Naive thymus-derived CD4-positive, alpha-beta T cell (primary cell): ENCODE measurements around the gene PLEKHH2. TPM values are rescaled to one million over a fixed set of nuclear protein-coding genes. Genes with fewer than 3 reads are reported as not detected.

Experiments
- ATAC-seq: fragments of 150-1000 bp; cut with Tn5 transposase; 2 replicates; pipeline ENCODE4 v1.10.0; 2021; ENCODE audit warnings: mild to moderate bottlenecking, moderate library complexity
- CTCF ChIA-PET: fragments of 350-600 bp; sonication (Branson Sonifier 250); formaldehyde crosslinking; loops from one replicate; lab custom pipeline; 2021; ENCODE audit warnings: antibody characterized with exemption; lab: Charles Lee
- POLR2A ChIA-PET: fragments of 350-600 bp; sonication (Branson Sonifier 250); formaldehyde crosslinking; loops from one replicate; lab custom pipeline; 2021; ENCODE audit warnings: antibody characterized with exemption, inconsistent platforms; lab: Charles Lee
- DNase-seq, 9 donors: peaks; one replicate each; pipeline versions ENCODE4 v3.0.0 to v3.0.0-alpha.2; 2020 to 2022; ENCODE audit warnings: mixed read lengths in 1 of 9
- H3K27ac ChIP-seq: one replicate; pipeline ENCODE4 v1.7.0; 2013; ENCODE audit warnings: mild to moderate bottlenecking, low read depth, low read length, moderate library complexity
- H3K27me3 ChIP-seq, 2 donors: one replicate each; pipeline ENCODE4 v1.7.0; 2013; ENCODE audit warnings: low read length in 2 of 2, mild to moderate bottlenecking in 2 of 2, moderate library complexity in 2 of 2; ENCODE audit not compliant: control insufficient read depth in 2 of 2, insufficient read depth in 2 of 2
- H3K36me3 ChIP-seq, 3 experiments: 1 replicate in 2 of 3; 2 replicates in 1 of 3; pipeline ENCODE4 v1.7.0; 2013; ENCODE audit warnings: low read length in 3 of 3, mild to moderate bottlenecking in 3 of 3, moderate library complexity in 1 of 3; ENCODE audit not compliant: insufficient read depth in 3 of 3, control insufficient read depth in 2 of 3
- H3K4me1 ChIP-seq, 2 donors: one replicate each; pipeline ENCODE4 v1.7.0; 2013; ENCODE audit warnings: low read length in 2 of 2, mild to moderate bottlenecking in 2 of 2, moderate library complexity in 1 of 2; ENCODE audit not compliant: control insufficient read depth in 2 of 2, insufficient read depth in 2 of 2
- H3K4me3 ChIP-seq: 2 replicates; pipeline ENCODE4 v1.7.0; 2013; ENCODE audit warnings: mild to moderate bottlenecking, low read length
- H3K9me3 ChIP-seq, 3 experiments: 1 replicate in 2 of 3; 2 replicates in 1 of 3; pipeline ENCODE4 v1.7.0; 2013; ENCODE audit warnings: low read length in 3 of 3; ENCODE audit not compliant: control insufficient read depth in 2 of 3
- H3K27ac Mint-ChIP-seq, 9 donors: one replicate each; pipeline ENCODE4 v1.8.0; 2020 to 2022; ENCODE audit warnings: mixed read lengths in 9 of 9, mild to moderate bottlenecking in 8 of 9, moderate library complexity in 5 of 9, inconsistent platforms in 2 of 9
- H3K27me3 Mint-ChIP-seq, 5 donors: one replicate each; pipeline ENCODE4 v1.8.0; 2021 to 2022; ENCODE audit warnings: mixed read lengths in 5 of 5, mild to moderate bottlenecking in 1 of 5
- H3K36me3 Mint-ChIP-seq, 5 donors: one replicate each; pipeline ENCODE4 v1.8.0; 2020 to 2022; ENCODE audit warnings: mixed read lengths in 5 of 5, mild to moderate bottlenecking in 3 of 5, inconsistent platforms in 1 of 5
- H3K4me1 Mint-ChIP-seq, 7 donors: one replicate each; pipeline ENCODE4 v1.8.0; 2020 to 2022; ENCODE audit warnings: mixed read lengths in 7 of 7, mild to moderate bottlenecking in 3 of 7, inconsistent platforms in 1 of 7
- H3K4me3 Mint-ChIP-seq, 10 donors: one replicate each; pipeline ENCODE4 v1.8.0; 2020 to 2022; ENCODE audit warnings: mild to moderate bottlenecking in 10 of 10, mixed read lengths in 10 of 10, moderate library complexity in 6 of 10, inconsistent platforms in 2 of 10
- H3K9me3 Mint-ChIP-seq, 11 donors: one replicate each; pipeline ENCODE4 v1.8.0; 2020 to 2022; ENCODE audit warnings: mixed read lengths in 11 of 11, mild to moderate bottlenecking in 4 of 11, inconsistent platforms in 1 of 11, moderate library complexity in 1 of 11
- intact Hi-C, 2 donors: fragments of 100-400 bp; cut with micrococcal nuclease; formaldehyde crosslinking; loops; one replicate each; pipeline ENCODE4 v1.15.1; 2023
- polyA plus RNA-seq, 2 donors: library from polyadenylated mRNA; unstranded; fragments of 300-500 nt; fragmentation: Illumina TruSeq; gene quantifications; one replicate each; pipeline ENCODE4 v1.2.3, GENCODE V29; 2021
- total RNA-seq, 6 experiments: library from RNA in 5 of 6; stranded (reverse) in 5 of 6; gene quantifications; 1 replicate in 5 of 6; 2 replicates in 1 of 6; pipeline ENCODE4 v1.2.3 and lab custom pipeline; 2021 to 2026

PLEKHH2 gene
- total and polyA plus RNA-seq, 7 experiments from 2014 or later, result 0.02 to 2.8 (median 1.9) TPM; not detected in 1

GRCh38 chr2:43773876-43774613 lies 137.0 kb downstream of the PLEKHH2 start, which contains the start of gene DYNC2LI1:
Gene DYNC2LI1 (plus strand): TSS chr2:43774039. CDS start chr2:43774139, 100 bp downstream.
- H3K27ac ChIP-seq, result peak within 1 kb of the TSS; percentile 67
- CTCF ChIA-PET, result no interaction called here
- Mint-ChIP-seq H3K27me3 (peaks cover 0 to 4% (median 0%) of the 10 kb centered on the region in 5 donors), H3K9me3 (no peaks in the 10 kb centered on the region), H3K36me3 (peaks cover 0 to 4% (median 0%) of the 10 kb centered on the region in 5 donors), H3K4me3 (peak within 1 kb of the TSS; percentile 92 to 99 (median 96)), H3K27ac (peak within 1 kb of the TSS; percentile 35 to 93 (median 79)), H3K4me1 (peaks cover 10 to 21% (median 13%) of the 10 kb centered on the region in 7 donors)
- DNase-seq (peak; percentile 44 to 81 (median 65)), ATAC-seq (peak; percentile 97)
- H3K4me1 ChIP-seq, result no peaks in the 10 kb centered on the region
- intact Hi-C loops, result loop anchor here (1.0 to 10.0 kb wide), 8 partner anchors 137 to 1412 kb away; partner anchors contain the start of genes CAMKMT (in 2 of the 2), PPM1B (in 2 of the 2), PREPL (in 2 of the 2) and THADA (in 2 of the 2)
- POLR2A ChIA-PET, result no interaction called here
- peak within 1 kb of the TSS; percentile 75 for H3K4me3 ChIP-seq
- H3K36me3 ChIP-seq, result no peaks in the 10 kb centered on the region
- no peaks in the 10 kb centered on the region for H3K9me3 ChIP-seq
- H3K27me3 ChIP-seq, result no peaks in the 10 kb centered on the region

GRCh38 chr2:43774617-43775016 lies 137.6 kb downstream of the PLEKHH2 start:
- no peaks in the 10 kb centered on the region for H3K4me1 ChIP-seq
- peak overlapping the region; percentile 67 for H3K27ac ChIP-seq
- H3K36me3 ChIP-seq, result no peaks in the 10 kb centered on the region
- H3K4me1 Mint-ChIP-seq, result peaks cover 10 to 21% (median 13%) of the 10 kb centered on the region in 7 donors
- H3K4me3 Mint-ChIP-seq, result peak overlapping the region; percentile 92 to 99 (median 96)
- H3K9me3 Mint-ChIP-seq, result no peaks in the 10 kb centered on the region
- peaks cover 0 to 4% (median 0%) of the 10 kb centered on the region in 5 donors for H3K27me3 Mint-ChIP-seq
- CTCF ChIA-PET, result no interaction called here
- DNase-seq (no peak), ATAC-seq (no peak)
- peaks cover 0 to 8% (median 4%) of the 10 kb centered on the region in 5 donors for H3K36me3 Mint-ChIP-seq
- intact Hi-C loops, result loop anchor here (1.0 to 10.0 kb wide), 9 partner anchors 137 to 1412 kb away; partner anchors contain the start of genes CAMKMT (in 2 of the 2), PLEKHH2 (in 2 of the 2), PPM1B (in 2 of the 2) and PREPL (in 2 of the 2)
- POLR2A ChIA-PET, result no interaction called here
- H3K27me3 ChIP-seq, result no peaks in the 10 kb centered on the region
- H3K27ac Mint-ChIP-seq, result peak overlapping the region in 7 of 9 donors; percentile 7 to 86 (median 72)
- H3K9me3 ChIP-seq, result no peaks in the 10 kb centered on the region
- H3K4me3 ChIP-seq, result peak overlapping the region; percentile 75

- Histone ChIP-seq H3K36me3 (no peaks in the 10 kb centered on the region), H3K27me3 (no peaks in the 10 kb centered on the region), H3K4me3 (no peak overlapping the region), H3K27ac (no peak overlapping the region), H3K9me3 (no peaks in the 10 kb centered on the region), H3K4me1 (no peaks in the 10 kb centered on the region)
- ATAC-seq (no peak), DNase-seq (no peak)
- H3K27ac Mint-ChIP-seq, result no peak overlapping the region
- H3K27me3 Mint-ChIP-seq, result peaks cover 0 to 3% (median 0%) of the 10 kb centered on the region in 5 donors
- no peaks in the 10 kb centered on the region for H3K9me3 Mint-ChIP-seq
- peaks cover 3 to 19% (median 15%) of the 10 kb centered on the region in 5 donors for H3K36me3 Mint-ChIP-seq
- no peak overlapping the region for H3K4me3 Mint-ChIP-seq
- CTCF ChIA-PET, result no interaction called here
- H3K4me1 Mint-ChIP-seq, result peaks cover 10 to 21% (median 13%) of the 10 kb centered on the region in 7 donors
- intact Hi-C loops, result loop anchor here (5.0 to 10.0 kb wide), 3 partner anchors 139 to 962 kb away; partner anchors contain the start of genes PLEKHH2 (in 1 of the 2) and THADA (in 1 of the 2)
- POLR2A ChIA-PET, result interaction anchor here (0.6 kb wide), 1 partner anchor 21 kb away, joined by 3 read pairs; no protein-coding TSS in a partner anchor
These were observed 139.3 kb downstream of the PLEKHH2 start for GRCh38 chr2:43776324-43776723.

- no peaks in the 10 kb centered on the region for H3K36me3 ChIP-seq
- no peaks in the 10 kb centered on the region for H3K27me3 ChIP-seq
- H3K4me3 Mint-ChIP-seq, result no peak overlapping the region
- no peak overlapping the region for H3K27ac Mint-ChIP-seq
- CTCF ChIA-PET, result no interaction called here
- H3K4me1 Mint-ChIP-seq, result peaks cover 10 to 21% (median 13%) of the 10 kb centered on the region in 7 donors
- H3K4me1 ChIP-seq, result no peaks in the 10 kb centered on the region
- no peak for ATAC-seq
- peaks cover 0 to 3% (median 0%) of the 10 kb centered on the region in 5 donors for H3K27me3 Mint-ChIP-seq
- H3K27ac ChIP-seq, result no peak overlapping the region
- H3K9me3 Mint-ChIP-seq, result no peaks in the 10 kb centered on the region
- H3K36me3 Mint-ChIP-seq, result peaks cover 3 to 23% (median 15%) of the 10 kb centered on the region in 5 donors
- POLR2A ChIA-PET, result no interaction called here
- no peak for DNase-seq
- intact Hi-C loops, result loop anchor here (5.0 to 10.0 kb wide), 3 partner anchors 140 to 963 kb away; partner anchors contain the start of genes PLEKHH2 (in 1 of the 2) and THADA (in 1 of the 2)
- H3K9me3 ChIP-seq, result no peaks in the 10 kb centered on the region
- no peak overlapping the region for H3K4me3 ChIP-seq
These were observed 140.4 kb downstream of the PLEKHH2 start for GRCh38 chr2:43777306-43777926.

- DNase-seq, result no peak
- H3K4me1 ChIP-seq, result no peaks in the 10 kb centered on the region
- ChIA-PET CTCF (no interaction called here), POLR2A (no interaction called here)
- no peak for ATAC-seq
- H3K36me3 Mint-ChIP-seq, result peaks cover 3 to 23% (median 15%) of the 10 kb centered on the region in 5 donors
- H3K4me1 Mint-ChIP-seq, result peaks cover 10 to 18% (median 12%) of the 10 kb centered on the region in 7 donors
- H3K4me3 Mint-ChIP-seq, result no peak overlapping the region
- H3K27me3 ChIP-seq, result no peaks in the 10 kb centered on the region
- no peaks in the 10 kb centered on the region for H3K36me3 ChIP-seq
- peaks cover 0 to 3% (median 0%) of the 10 kb centered on the region in 5 donors for H3K27me3 Mint-ChIP-seq
- no peak overlapping the region for H3K4me3 ChIP-seq
- H3K27ac Mint-ChIP-seq, result peak overlapping the region in 1 of 9 donors; percentile 6
- no peaks in the 10 kb centered on the region for H3K9me3 Mint-ChIP-seq
- intact Hi-C loops, result loop anchor here (5.0 to 10.0 kb wide), 3 partner anchors 141 to 963 kb away; partner anchors contain the start of genes PLEKHH2 (in 1 of the 2) and THADA (in 1 of the 2)
- no peak overlapping the region for H3K27ac ChIP-seq
- no peaks in the 10 kb centered on the region for H3K9me3 ChIP-seq
These were observed 141.2 kb downstream of the PLEKHH2 start for GRCh38 chr2:43778233-43778632.

- H3K4me3 Mint-ChIP-seq, result no peak overlapping the region
- DNase-seq (no peak), ATAC-seq (no peak)
- no peaks in the 10 kb centered on the region for H3K9me3 Mint-ChIP-seq
- intact Hi-C loops, result no loop called here
- H3K27me3 Mint-ChIP-seq, result no peaks in the 10 kb centered on the region
- Histone ChIP-seq H3K27ac (no peak overlapping the region), H3K9me3 (no peaks in the 10 kb centered on the region), H3K4me1 (no peaks in the 10 kb centered on the region), H3K36me3 (no peaks in the 10 kb centered on the region), H3K4me3 (no peak overlapping the region), H3K27me3 (no peaks in the 10 kb centered on the region)
- no peak overlapping the region for H3K27ac Mint-ChIP-seq
- POLR2A ChIA-PET, result no interaction called here
- H3K4me1 Mint-ChIP-seq, result no peaks in the 10 kb centered on the region
- CTCF ChIA-PET, result no interaction called here
- H3K36me3 Mint-ChIP-seq, result peaks cover 0 to 36% (median 8%) of the 10 kb centered on the region in 5 donors
These were observed 150.8 kb downstream of the PLEKHH2 start for GRCh38 chr2:43787895-43788294.
